IMR-90 (cell line): ENCODE measurements around the gene PCDHGB3. TPM values are rescaled to one million over a fixed set of nuclear protein-coding genes. Genes with fewer than 3 reads are reported as not detected.

ENCODE experiments used
- ATAC-seq: fragments of 200-7000 bp; cut with Tn5 transposase; 2 replicates; pipeline ENCODE4 v1.9.1; 2020; ENCODE audit warnings: low read depth, mild to moderate bottlenecking, moderate library complexity
- BruUV-seq: library from RNA; stranded (reverse); fragments of 400-500 nt; replicated peaks from 2 replicates; lab custom pipeline; 2021; lab: Mats Ljungman, UMichigan
- CTCF ChIA-PET: fragments of 300-600 bp; formaldehyde crosslinking; extraction: SDS; loops from one replicate; lab custom pipeline; 2021; ENCODE audit warnings: antibody characterized with exemption; lab: Yijun Ruan, JAX
- POLR2A ChIA-PET: fragments of 300-600 bp; sonication (Branson Sonifier 250); formaldehyde crosslinking; loops from one replicate; lab custom pipeline; 2022; ENCODE audit warnings: antibody characterized with exemption; ENCODE audit not compliant: unreplicated experiment; lab: Charles Lee
- DNase-seq: peaks from one replicate; pipeline ENCODE4 v3.0.0; 2013
- H2AFZ ChIP-seq: replicated peaks from 2 replicates; pipeline ENCODE3; 2013; ENCODE audit warnings: low read length, mild to moderate bottlenecking; ENCODE audit not compliant: poor library complexity
- H2AK5ac ChIP-seq: 2 replicates; pipeline ENCODE4 v1.6.1; 2013; ENCODE audit warnings: low read depth, low read length, inconsistent platforms
- H2AK9ac ChIP-seq: replicated peaks from 2 replicates; pipeline ENCODE3; 2013; ENCODE audit warnings: mild to moderate bottlenecking, low read depth, low read length, moderate library complexity; ENCODE audit not compliant: poor library complexity
- H2BK120ac ChIP-seq: 2 replicates; pipeline ENCODE4 v1.6.1; 2013; ENCODE audit warnings: low read depth, low read length, inconsistent platforms
- H2BK15ac ChIP-seq: 3 replicates; pipeline ENCODE4 v1.6.1; 2013; ENCODE audit warnings: low read depth, low read length, inconsistent platforms
- H2BK20ac ChIP-seq: 2 replicates; pipeline ENCODE4 v1.6.1; 2013; ENCODE audit warnings: low read depth, mild to moderate bottlenecking, inconsistent platforms, low read length, moderate library complexity
- H2BK5ac ChIP-seq: 2 replicates; pipeline ENCODE4 v1.6.1; 2013; ENCODE audit warnings: mild to moderate bottlenecking, low read depth, low read length, inconsistent platforms; ENCODE audit not compliant: poor library complexity, severe bottlenecking
- H3K14ac ChIP-seq: replicated peaks from 2 replicates; pipeline ENCODE4 v1.6.1; 2013; ENCODE audit warnings: low read depth, low read length, inconsistent platforms
- H3K18ac ChIP-seq: 2 replicates; pipeline ENCODE4 v1.6.1; 2013; ENCODE audit warnings: low read depth, low read length, control low read depth
- H3K23ac ChIP-seq: 2 replicates; pipeline ENCODE4 v1.6.1; 2013; ENCODE audit warnings: low read depth, low read length, inconsistent platforms
- H3K27ac ChIP-seq: 2 replicates; pipeline ENCODE4 v1.5.1; 2013; ENCODE audit warnings: mild to moderate bottlenecking, control low read depth, low read length; ENCODE audit not compliant: insufficient read depth
- H3K27me3 ChIP-seq: 2 replicates; pipeline ENCODE4 v1.6.1; 2013; ENCODE audit warnings: low read length; ENCODE audit not compliant: control insufficient read depth, insufficient read depth
- H3K36me3 ChIP-seq: 2 replicates; pipeline ENCODE4 v1.6.1; 2013; ENCODE audit warnings: low read length, mixed read lengths; ENCODE audit not compliant: control insufficient read depth, insufficient read depth
- H3K4ac ChIP-seq: 2 replicates; pipeline ENCODE4 v1.6.1; 2013; ENCODE audit warnings: low read depth, low read length, inconsistent platforms
- H3K4me1 ChIP-seq: 2 replicates; pipeline ENCODE4 v1.6.1; 2013; ENCODE audit warnings: low read length, mixed read lengths; ENCODE audit not compliant: control insufficient read depth, insufficient read depth
- H3K4me2 ChIP-seq: 2 replicates; pipeline ENCODE4 v1.6.1; 2013; ENCODE audit warnings: low read depth, mild to moderate bottlenecking, control low read depth, low read length, moderate library complexity
- H3K4me3 ChIP-seq: 2 replicates; pipeline ENCODE4 v1.5.1; 2013; ENCODE audit warnings: low read depth, mild to moderate bottlenecking, control low read depth, low read length, moderate library complexity; ENCODE audit not compliant: insufficient read depth
- H3K56ac ChIP-seq: 2 replicates; pipeline ENCODE4 v1.6.1; 2013; ENCODE audit warnings: low read length, inconsistent platforms; ENCODE audit not compliant: insufficient read depth; ENCODE audit errors: extremely low read depth
- H3K79me1 ChIP-seq, 2 experiments: 2 replicates each; pipeline ENCODE4 v1.6.1; 2013; ENCODE audit warnings: low read length in 2 of 2, inconsistent platforms in 1 of 2, low read depth in 1 of 2
- H3K9ac ChIP-seq: 2 replicates; pipeline ENCODE4 v1.6.1; 2013; ENCODE audit warnings: low read depth, low read length, control low read depth
- H3K9me1 ChIP-seq: 2 replicates; pipeline ENCODE4 v1.6.1; 2013; ENCODE audit warnings: low read length, inconsistent platforms; ENCODE audit not compliant: insufficient read depth
- H3K9me3 ChIP-seq: 2 replicates; pipeline ENCODE4 v1.6.1; 2013; ENCODE audit warnings: low read length; ENCODE audit not compliant: control insufficient read depth, insufficient read depth
- H4K20me1 ChIP-seq: 2 replicates; pipeline ENCODE4 v1.6.1; 2013; ENCODE audit warnings: low read length, inconsistent platforms; ENCODE audit not compliant: insufficient read depth
- H4K5ac ChIP-seq: 2 replicates; pipeline ENCODE4 v1.6.1; 2013; ENCODE audit warnings: mild to moderate bottlenecking, low read depth, low read length, control low read depth
- H4K8ac ChIP-seq, 2 experiments: 2 replicates each; pipeline ENCODE4 v1.6.1; 2013; ENCODE audit warnings: low read depth in 2 of 2, low read length in 2 of 2, control low read depth in 1 of 2, inconsistent platforms in 1 of 2
- H4K91ac ChIP-seq: 2 replicates; pipeline ENCODE4 v1.6.1; 2013; ENCODE audit warnings: low read depth, low read length, inconsistent platforms; ENCODE audit not compliant: insufficient read depth
- BHLHE40 ChIP-seq: fragments of 150-350 bp; IDR thresholded peaks from 2 replicates; pipeline ENCODE4 v1.6.1; 2016; ENCODE audit warnings: mild to moderate bottlenecking, low read depth, low read length
- CEBPB ChIP-seq: IDR thresholded peaks from 2 replicates; pipeline ENCODE4 v1.6.1; 2012; ENCODE audit warnings: low read depth, low read length, improper control_type of control experiment
- CHD1 ChIP-seq: IDR thresholded peaks from 2 replicates; pipeline ENCODE4 v1.6.1; 2012; ENCODE audit warnings: low read depth, low read length, improper control_type of control experiment
- ELK1 ChIP-seq: fragments of 150-350 bp; IDR thresholded peaks from 2 replicates; pipeline ENCODE4 v1.6.1; 2016; ENCODE audit warnings: low read depth, mild to moderate bottlenecking, low read length, moderate library complexity, borderline replicate concordance
- FOS ChIP-seq: fragments of 150-350 bp; IDR thresholded peaks from 2 replicates; pipeline ENCODE4 v1.6.1; 2016; ENCODE audit warnings: low read depth, low read length
- MAFK ChIP-seq: IDR thresholded peaks from 2 replicates; pipeline ENCODE4 v1.6.1; 2012; ENCODE audit warnings: low read depth, low read length, improper control_type of control experiment
- MAZ ChIP-seq: IDR thresholded peaks from 2 replicates; pipeline ENCODE4 v1.6.1; 2012; ENCODE audit warnings: low read depth, mild to moderate bottlenecking, low read length, improper control_type of control experiment, moderate library complexity, borderline replicate concordance
- MXI1 ChIP-seq: IDR thresholded peaks from 2 replicates; pipeline ENCODE4 v1.6.1; 2012; ENCODE audit warnings: low read depth, mild to moderate bottlenecking, low read length, moderate library complexity, borderline replicate concordance
- NFE2L2 ChIP-seq: fragments of 150-350 bp; IDR thresholded peaks from 2 replicates; pipeline ENCODE4 v1.6.1; 2016; ENCODE audit warnings: low read depth, mild to moderate bottlenecking, low read length
- POLR2A ChIP-seq: IDR thresholded peaks from 2 replicates; pipeline ENCODE4 v1.6.1; 2012; ENCODE audit warnings: mild to moderate bottlenecking, low read depth, low read length
- RAD21 ChIP-seq: IDR thresholded peaks from 2 replicates; pipeline ENCODE4 v1.6.1; 2012; ENCODE audit warnings: low read length, improper control_type of control experiment
- RCOR1 ChIP-seq: IDR thresholded peaks from 2 replicates; pipeline ENCODE4 v1.6.1; 2012; ENCODE audit warnings: mild to moderate bottlenecking, low read length, improper control_type of control experiment; ENCODE audit not compliant: insufficient replicate concordance
- RFX5 ChIP-seq: IDR thresholded peaks from 2 replicates; pipeline ENCODE4 v1.8.0; 2012; ENCODE audit warnings: low read depth, mild to moderate bottlenecking, low read length, moderate library complexity
- SMC3 ChIP-seq: fragments of 150-350 bp; IDR thresholded peaks from 2 replicates; pipeline ENCODE4 v1.6.1; 2016; ENCODE audit warnings: low read depth, mild to moderate bottlenecking, antibody characterized with exemption, low read length, moderate library complexity
- USF2 ChIP-seq: fragments of 150-350 bp; IDR thresholded peaks from 2 replicates; pipeline ENCODE4 v1.6.1; 2017; ENCODE audit warnings: mild to moderate bottlenecking, antibody characterized with exemption, low read length, low read depth
- WGBS, 2 experiments: methylation state at CpG; one replicate each; pipeline versions ENCODE4 v1.1.5 to v1.1.7; 2013; ENCODE audit warnings: missing lambda C conversion rate in 2 of 2; ENCODE audit not compliant: insufficient read length in 1 of 2; ENCODE audit errors: extremely low coverage in 2 of 2; 5-methylcytosine and 5-hydroxymethylcytosine counted together
- dilution Hi-C: fragments of 300-500 bp; cut with HindIII; formaldehyde crosslinking; loops from one replicate; pipeline ENCODE4 v1.14.3; 2018; ENCODE audit warnings: low sequenced_read_pairs; ENCODE audit not compliant: unreplicated experiment
- in situ Hi-C: fragments of 300-500 bp; cut with MboI; formaldehyde crosslinking; loops from 3 replicates; pipeline ENCODE4 v1.14.3; 2019; ENCODE audit warnings: low sequenced_read_pairs, inconsistent platforms, mixed read lengths
- intact Hi-C: fragments of 100-400 bp; cut with micrococcal nuclease; formaldehyde crosslinking; loops from 2 replicates; pipeline ENCODE4 v1.10.0; 2022
- polyA plus RNA-seq, 3 experiments: library from polyadenylated mRNA; depleted of rRNA; stranded (reverse); fragments of >200 nt; gene quantifications; 2 replicates each; pipeline ENCODE4 v1.2.3, GENCODE V29; 2012; ENCODE audit warnings: low replicate concordance in 1 of 3
- total RNA-seq: library from RNA; depleted of rRNA; stranded (reverse); fragments of >200 nt; gene quantifications from 2 replicates; pipeline ENCODE4 v1.2.3, GENCODE V29; 2012
- TF ChIP-seq, protein P1 (sequence below): conservative IDR thresholded peaks from 2 replicates; pipeline ENCODE4 v1.5.1; 2012; ENCODE audit warnings: mild to moderate bottlenecking, low read depth, low read length, improper control_type of control experiment

Gene PCDHGB3
- total and polyA plus RNA-seq, 2 of the 4 experiments (the other 2 are of a cell fraction) = 3.4 to 5.9 TPM

DNA sequence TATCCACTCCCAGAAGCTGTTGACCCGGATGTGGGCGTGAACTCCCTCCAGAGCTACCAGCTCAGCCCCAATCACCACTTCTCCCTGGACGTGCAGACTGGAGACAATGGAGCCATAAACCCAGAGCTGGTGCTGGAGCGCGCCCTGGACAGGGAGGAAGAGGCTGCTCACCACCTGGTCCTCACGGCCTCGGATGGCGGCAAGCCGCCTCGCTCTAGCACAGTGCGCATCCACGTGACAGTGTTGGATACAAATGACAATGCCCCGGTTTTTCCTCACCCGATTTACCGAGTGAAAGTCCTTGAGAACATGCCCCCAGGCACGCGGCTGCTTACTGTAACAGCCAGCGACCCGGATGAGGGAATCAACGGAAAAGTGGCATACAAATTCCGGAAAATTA is 23.2 kb downstream of the PCDHGB3 start:
- ATAC-seq = no peak
- no peak overlapping the region for H3K4ac ChIP-seq
- H3K27me3 ChIP-seq = no peaks in the 10 kb centered on the region
- no peak overlapping the region for H4K91ac ChIP-seq
- no peak overlapping the region for H3K27ac ChIP-seq
- TF ChIP-seq MAZ (no peak), CHD1 (no peak), RFX5 (no peak), RCOR1 (no peak), BHLHE40 (no peak), NFE2L2 (no peak), SMC3 (no peak), POLR2A (no peak), CEBPB (no peak), MAFK (no peak), RAD21 (no peak), MXI1 (no peak), FOS (no peak), USF2 (no peak), ELK1 (no peak)
- TF ChIP-seq, protein P1, sequence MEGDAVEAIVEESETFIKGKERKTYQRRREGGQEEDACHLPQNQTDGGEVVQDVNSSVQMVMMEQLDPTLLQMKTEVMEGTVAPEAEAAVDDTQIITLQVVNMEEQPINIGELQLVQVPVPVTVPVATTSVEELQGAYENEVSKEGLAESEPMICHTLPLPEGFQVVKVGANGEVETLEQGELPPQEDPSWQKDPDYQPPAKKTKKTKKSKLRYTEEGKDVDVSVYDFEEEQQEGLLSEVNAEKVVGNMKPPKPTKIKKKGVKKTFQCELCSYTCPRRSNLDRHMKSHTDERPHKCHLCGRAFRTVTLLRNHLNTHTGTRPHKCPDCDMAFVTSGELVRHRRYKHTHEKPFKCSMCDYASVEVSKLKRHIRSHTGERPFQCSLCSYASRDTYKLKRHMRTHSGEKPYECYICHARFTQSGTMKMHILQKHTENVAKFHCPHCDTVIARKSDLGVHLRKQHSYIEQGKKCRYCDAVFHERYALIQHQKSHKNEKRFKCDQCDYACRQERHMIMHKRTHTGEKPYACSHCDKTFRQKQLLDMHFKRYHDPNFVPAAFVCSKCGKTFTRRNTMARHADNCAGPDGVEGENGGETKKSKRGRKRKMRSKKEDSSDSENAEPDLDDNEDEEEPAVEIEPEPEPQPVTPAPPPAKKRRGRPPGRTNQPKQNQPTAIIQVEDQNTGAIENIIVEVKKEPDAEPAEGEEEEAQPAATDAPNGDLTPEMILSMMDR = no peak
- peaks cover 5 to 7% of the 10 kb centered on the region in 2 experiments; a peak in 3 of 4 replicates for H3K79me1 ChIP-seq
- no peaks in the 10 kb centered on the region for H3K9me1 ChIP-seq
- no peak overlapping the region for H3K56ac ChIP-seq
- H2AFZ ChIP-seq = no peak overlapping the region
- no peak overlapping the region for H2BK15ac ChIP-seq
- peaks cover 48% of the 10 kb centered on the region for H3K9me3 ChIP-seq
- no peak overlapping the region for H3K23ac ChIP-seq
- H4K20me1 ChIP-seq = no peaks in the 10 kb centered on the region
- ChIA-PET POLR2A (no interaction called here), CTCF (no interaction called here)
- 47% methylated on average over 13 of the region's 21 CpGs; no CpG with 5 or more reads in 1 of the 2 experiments for WGBS, 2 experiments
- peaks cover 24% of the 10 kb centered on the region for H3K36me3 ChIP-seq
- H3K18ac ChIP-seq = no peak overlapping the region
- BruUV-seq = no TSS peak
- H3K9ac ChIP-seq = no peak overlapping the region
- no peak overlapping the region for H4K8ac ChIP-seq
- H2BK20ac ChIP-seq = no peak overlapping the region
- no peak overlapping the region for H4K5ac ChIP-seq
- H3K14ac ChIP-seq = no peak overlapping the region
- intact Hi-C loops (no loop called here), dilution Hi-C loops (no loop called here), in situ Hi-C loops (no loop called here)
- peaks cover 1% of the 10 kb centered on the region; the same call in 1 of the 2 replicates for H3K4me1 ChIP-seq
- H2BK5ac ChIP-seq = no peak overlapping the region
- H3K4me2 ChIP-seq = no peak overlapping the region
- no peak overlapping the region for H3K4me3 ChIP-seq
- H2AK5ac ChIP-seq = no peak overlapping the region
- no peak overlapping the region for H2BK120ac ChIP-seq
- no peak for DNase-seq
- H2AK9ac ChIP-seq = no peak overlapping the region
